ENCODE data around the gene BCL10.

BCL10 gene

GRCh38 chr1:85220756-85221201, 55.7 kb downstream of the BCL10 start:
- DNase-seq (no peak), ATAC-seq (no peak)

GRCh38 chr1:85219853-85220610, 56.4 kb downstream of the BCL10 start:
- DNase-seq (no peak), ATAC-seq (no peak)

- ATAC-seq, result no peak
- no peak for DNase-seq
Measured at GRCh38 chr1:85216697-85217096, 59.7 kb downstream of the BCL10 start.

Data from stimulated activated naive CD8-positive, alpha-beta T cell treated with anti-CD3 and anti-CD28 coated beads, Interleukin-15, Interleukin-2, amounts not matched to agents 100 U/mL and 50 U/mL, for 24 hours (primary cell).